H9 (cell line): ENCODE results near the gene GPR141. TPM values are rescaled to one million over a fixed set of nuclear protein-coding genes. Genes with fewer than 3 reads are reported as not detected.

Experiments
- DNase-seq: peaks from one replicate; pipeline ENCODE4 v3.0.0-alpha.2; 2017
- H2AFZ ChIP-seq: one replicate; pipeline ENCODE4 v1.6.1; 2013; ENCODE audit warnings: mild to moderate bottlenecking, low read length, control low read depth, moderate library complexity
- H2AK5ac ChIP-seq: 2 replicates; pipeline ENCODE4 v1.6.1; 2013; ENCODE audit warnings: low read length, control low read depth, mixed read lengths; ENCODE audit not compliant: insufficient read length
- H2BK120ac ChIP-seq: one replicate; pipeline ENCODE4 v1.6.1; 2013; ENCODE audit warnings: low read depth, mild to moderate bottlenecking, low read length, control low read depth, inconsistent platforms; ENCODE audit not compliant: poor library complexity, severe bottlenecking
- H2BK12ac ChIP-seq: 2 replicates; pipeline ENCODE4 v1.6.1; 2013; ENCODE audit warnings: low read length, control low read depth, mixed read lengths, low read depth; ENCODE audit not compliant: insufficient read length
- H2BK15ac ChIP-seq: 2 replicates; pipeline ENCODE4 v1.6.1; 2013; ENCODE audit warnings: low read depth, low read length, control low read depth
- H2BK20ac ChIP-seq: one replicate; pipeline ENCODE4 v1.6.1; 2013; ENCODE audit warnings: low read depth, mild to moderate bottlenecking, low read length, control low read depth, inconsistent platforms; ENCODE audit not compliant: poor library complexity, severe bottlenecking
- H2BK5ac ChIP-seq: 2 replicates; pipeline ENCODE4 v1.6.1; 2013; ENCODE audit warnings: low read length, control low read depth, mixed read lengths; ENCODE audit not compliant: insufficient read length
- H3K14ac ChIP-seq: 2 replicates; pipeline ENCODE4 v1.6.1; 2013; ENCODE audit warnings: low read length, control low read depth; ENCODE audit not compliant: insufficient read depth
- H3K18ac ChIP-seq: 2 replicates; pipeline ENCODE4 v1.6.1; 2013; ENCODE audit warnings: low read depth, mild to moderate bottlenecking, mixed read lengths, low read length, control low read depth; ENCODE audit not compliant: insufficient read length
- H3K23ac ChIP-seq: 2 replicates; pipeline ENCODE4 v1.6.1; 2013; ENCODE audit warnings: low read length, control low read depth, mixed read lengths, low read depth; ENCODE audit not compliant: insufficient read length
- H3K23me2 ChIP-seq: 2 replicates; pipeline ENCODE4 v1.6.1; 2013; ENCODE audit warnings: low read depth, mild to moderate bottlenecking, mixed read lengths, low read length, control low read depth; ENCODE audit not compliant: insufficient read length, poor library complexity, severe bottlenecking
- H3K27ac ChIP-seq: 2 replicates; pipeline ENCODE4 v1.5.1; 2013; ENCODE audit warnings: low read length, control low read depth, mixed read lengths, low read depth; ENCODE audit not compliant: insufficient read length
- H3K27me3 ChIP-seq: 2 replicates; pipeline ENCODE4 v1.6.1; 2013; ENCODE audit warnings: low read length, control low read depth, inconsistent platforms; ENCODE audit not compliant: insufficient read depth
- H3K4ac ChIP-seq: 2 replicates; pipeline ENCODE4 v1.6.1; 2013; ENCODE audit warnings: low read depth, mild to moderate bottlenecking, control low read depth, inconsistent platforms, low read length, moderate library complexity
- H3K4me1 ChIP-seq: 2 replicates; pipeline ENCODE4 v1.6.1; 2013; ENCODE audit warnings: low read length, control low read depth, inconsistent platforms; ENCODE audit not compliant: insufficient read depth
- H3K4me2 ChIP-seq: 2 replicates; pipeline ENCODE4 v1.6.1; 2013; ENCODE audit warnings: low read length, control low read depth, mixed read lengths; ENCODE audit not compliant: insufficient read length, insufficient read depth
- H3K56ac ChIP-seq: 2 replicates; pipeline ENCODE4 v1.6.1; 2013; ENCODE audit warnings: low read depth, mild to moderate bottlenecking, mixed read lengths, low read length, control low read depth; ENCODE audit not compliant: insufficient read length
- H3K79me1 ChIP-seq: 2 replicates; pipeline ENCODE4 v1.6.1; 2013; ENCODE audit warnings: low read depth, mild to moderate bottlenecking, moderate library complexity, low read length, control low read depth, inconsistent platforms; ENCODE audit not compliant: insufficient read depth, poor library complexity, severe bottlenecking
- H3K79me2 ChIP-seq: 2 replicates; pipeline ENCODE4 v1.6.1; 2013; ENCODE audit warnings: low read length, control low read depth, inconsistent platforms; ENCODE audit not compliant: insufficient read depth
- H3K9ac ChIP-seq: 2 replicates; pipeline ENCODE4 v1.6.1; 2013; ENCODE audit warnings: low read length, control low read depth, mixed read lengths; ENCODE audit not compliant: insufficient read length; ENCODE audit errors: extremely low read depth
- H3K9me3 ChIP-seq: one replicate; pipeline ENCODE4 v1.6.1; 2013; ENCODE audit warnings: low read depth, low read length, inconsistent platforms; ENCODE audit not compliant: control insufficient read depth
- H3T11ph ChIP-seq: one replicate; pipeline ENCODE4 v1.6.1; 2013; ENCODE audit warnings: mild to moderate bottlenecking, low read length, control low read depth, inconsistent platforms
- H4K20me1 ChIP-seq: one replicate; pipeline ENCODE4 v1.6.1; 2013; ENCODE audit not compliant: control insufficient read depth, insufficient read length, insufficient read depth
- H4K5ac ChIP-seq: 2 replicates; pipeline ENCODE4 v1.6.1; 2013; ENCODE audit warnings: low read depth, mild to moderate bottlenecking, mixed read lengths, low read length, control low read depth; ENCODE audit not compliant: insufficient read length
- H4K8ac ChIP-seq: replicated peaks from 2 replicates; pipeline ENCODE4 v1.6.1; 2013; ENCODE audit warnings: low read length, control low read depth, mixed read lengths, low read depth; ENCODE audit not compliant: insufficient read length
- H4K91ac ChIP-seq: 2 replicates; pipeline ENCODE4 v1.6.1; 2013; ENCODE audit warnings: low read depth, mild to moderate bottlenecking, moderate library complexity, mixed read lengths, low read length, control low read depth; ENCODE audit not compliant: insufficient read length
- H3K27ac Mint-ChIP-seq, 3 experiments: 2 replicates in 2 of 3; 3 replicates in 1 of 3; pipeline ENCODE4 v1.8.0; 2020 to 2021; ENCODE audit warnings: mixed read lengths in 3 of 3, mild to moderate bottlenecking in 1 of 3, moderate library complexity in 1 of 3
- H3K27me3 Mint-ChIP-seq: 2 replicates; pipeline ENCODE4 v1.8.0; 2021; ENCODE audit warnings: low read depth, mild to moderate bottlenecking, moderate library complexity, mixed read lengths
- H3K36me3 Mint-ChIP-seq, 3 experiments: 2 replicates in 2 of 3; 3 replicates in 1 of 3; pipeline ENCODE4 v1.8.0; 2020 to 2021; ENCODE audit warnings: low read depth in 3 of 3, mixed read lengths in 3 of 3; ENCODE audit not compliant: insufficient read depth in 1 of 3
- H3K4me1 Mint-ChIP-seq, 2 experiments: 2 replicates each; pipeline ENCODE4 v1.8.0; 2020; ENCODE audit warnings: mixed read lengths in 2 of 2
- H3K4me3 Mint-ChIP-seq, 2 experiments: 2 replicates in 1 of 2; 3 replicates in 1 of 2; pipeline ENCODE4 v1.8.0; 2020 to 2021; ENCODE audit warnings: mild to moderate bottlenecking in 2 of 2, mixed read lengths in 2 of 2, moderate library complexity in 1 of 2
- H3K9me3 Mint-ChIP-seq, 2 experiments: 2 replicates in 1 of 2; 3 replicates in 1 of 2; pipeline ENCODE4 v1.8.0; 2020; ENCODE audit warnings: mild to moderate bottlenecking in 2 of 2, mixed read lengths in 2 of 2, moderate library complexity in 1 of 2
- CTCF ChIP-seq: fragments of 200-600 bp; sonication (generic); conservative IDR thresholded peaks from 3 replicates; pipeline ENCODE4 v1.8.0; 2021; ENCODE audit warnings: antibody characterized with exemption, mild to moderate bottlenecking
- WGBS: extraction: QIAGEN DNeasy Blood & Tissue Kit; methylation state at CpG from one replicate; pipeline ENCODE4 v1.1.7; 2013; ENCODE audit warnings: missing lambda C conversion rate, low lambda C conversion rate, mixed read lengths; ENCODE audit not compliant: insufficient read length; ENCODE audit errors: extremely low coverage; 5-methylcytosine and 5-hydroxymethylcytosine counted together
- total RNA-seq: library from RNA; stranded (reverse); gene quantifications from 2 replicates; pipeline ENCODE4 v1.2.1, GENCODE V29; 2021

The GPR141 gene
- total RNA-seq, 1 experiment from 2014 or later: 0.50 TPM

- H3K9ac ChIP-seq: no peak overlapping the region
- no peak overlapping the region for H2BK120ac ChIP-seq
- Mint-ChIP-seq H3K4me1 (peaks cover 0 to 3% of the 10 kb centered on the region in 2 experiments; a peak in 1 of 4 replicates), H3K4me3 (no peak overlapping the region), H3K36me3 (no peaks in the 10 kb centered on the region), H3K9me3 (no peaks in the 10 kb centered on the region; a peak in 1 of 5 replicates), H3K27ac (no peak overlapping the region; a peak in 1 of 7 replicates), H3K27me3 (peaks cover 2% of the 10 kb centered on the region; the same call in 1 of the 2 replicates)
- H3K27ac ChIP-seq: no peak overlapping the region
- no peak overlapping the region for H2AFZ ChIP-seq
- no peak overlapping the region for H3K23ac ChIP-seq
- H3T11ph ChIP-seq: no peak overlapping the region
- no peak overlapping the region for H2BK15ac ChIP-seq
- no peak overlapping the region for H2BK5ac ChIP-seq
- H4K5ac ChIP-seq: no peak overlapping the region
- no peak for DNase-seq
- no peak overlapping the region for H2AK5ac ChIP-seq
- no peaks in the 10 kb centered on the region for H3K79me1 ChIP-seq
- no peak overlapping the region for H3K56ac ChIP-seq
- no peak overlapping the region for H3K4ac ChIP-seq
- H4K91ac ChIP-seq: no peak overlapping the region
- WGBS: no CpG with 5 or more reads among the region's 4 CpGs
- no peaks in the 10 kb centered on the region for H3K27me3 ChIP-seq
- no peaks in the 10 kb centered on the region for H3K23me2 ChIP-seq
- H2BK12ac ChIP-seq: no peak overlapping the region
- H3K18ac ChIP-seq: no peak overlapping the region
- no peak overlapping the region for H4K8ac ChIP-seq
- no peak overlapping the region for H3K4me2 ChIP-seq
- H3K79me2 ChIP-seq: no peaks in the 10 kb centered on the region
- no peak overlapping the region for H2BK20ac ChIP-seq
- H3K14ac ChIP-seq: no peak overlapping the region
- no peaks in the 10 kb centered on the region for H3K4me1 ChIP-seq
- no peaks in the 10 kb centered on the region for H4K20me1 ChIP-seq
- no peaks in the 10 kb centered on the region for H3K9me3 ChIP-seq
- TF ChIP-seq CTCF: no peak
Observed at GRCh38 chr7:37724732-37725131, 41.2 kb downstream of the GPR141 start.
